ENCODE results near the gene NUDT16L1. TPM values are rescaled to one million over a fixed set of nuclear protein-coding genes. Genes with fewer than 3 reads are reported as not detected.

The NUDT16L1 gene
- total and polyA plus RNA-seq, 7 donors: 6.3 to 20.2 (median 7.7) TPM

- intact Hi-C loops (cut with DNase I): no loop called here
- WGBS, 3 donors: 89 to 94% (median 91%) methylated on average over 6 of the region's 6 CpGs
- H3K4me1 ChIP-seq: peaks cover 3% of the 10 kb centered on the region
- DNase-seq (no peak), ATAC-seq (no peak)
- H3K4me3 ChIP-seq: no peak overlapping the region
- peaks cover 2 to 79% of the 10 kb centered on the region in 2 donors for H3K36me3 ChIP-seq (ENCODE audit: insufficient read depth in 1 of 2, low read depth in 1 of 2)
- no peak overlapping the region for H3K27ac ChIP-seq
- H3K27me3 ChIP-seq (ENCODE audit: insufficient read depth in 3 of 3, low read length in 2 of 3): no peaks in the 10 kb centered on the region
- no peaks in the 10 kb centered on the region for H3K9me3 ChIP-seq
- TF ChIP-seq, protein P1, sequence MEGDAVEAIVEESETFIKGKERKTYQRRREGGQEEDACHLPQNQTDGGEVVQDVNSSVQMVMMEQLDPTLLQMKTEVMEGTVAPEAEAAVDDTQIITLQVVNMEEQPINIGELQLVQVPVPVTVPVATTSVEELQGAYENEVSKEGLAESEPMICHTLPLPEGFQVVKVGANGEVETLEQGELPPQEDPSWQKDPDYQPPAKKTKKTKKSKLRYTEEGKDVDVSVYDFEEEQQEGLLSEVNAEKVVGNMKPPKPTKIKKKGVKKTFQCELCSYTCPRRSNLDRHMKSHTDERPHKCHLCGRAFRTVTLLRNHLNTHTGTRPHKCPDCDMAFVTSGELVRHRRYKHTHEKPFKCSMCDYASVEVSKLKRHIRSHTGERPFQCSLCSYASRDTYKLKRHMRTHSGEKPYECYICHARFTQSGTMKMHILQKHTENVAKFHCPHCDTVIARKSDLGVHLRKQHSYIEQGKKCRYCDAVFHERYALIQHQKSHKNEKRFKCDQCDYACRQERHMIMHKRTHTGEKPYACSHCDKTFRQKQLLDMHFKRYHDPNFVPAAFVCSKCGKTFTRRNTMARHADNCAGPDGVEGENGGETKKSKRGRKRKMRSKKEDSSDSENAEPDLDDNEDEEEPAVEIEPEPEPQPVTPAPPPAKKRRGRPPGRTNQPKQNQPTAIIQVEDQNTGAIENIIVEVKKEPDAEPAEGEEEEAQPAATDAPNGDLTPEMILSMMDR (IDR thresholded peaks at IDR 0.05): no peak
These were observed 14.8 kb upstream of the NUDT16L1 start for GRCh38 chr16:4678596-4678995.

- Histone ChIP-seq H3K36me3 (ENCODE audit: insufficient read depth in 1 of 2, low read depth in 1 of 2) (peaks cover 2 to 80% of the 10 kb centered on the region in 2 donors), H3K4me1 (peaks cover 8% of the 10 kb centered on the region), H3K27ac (peak overlapping the region; percentile 58), H3K9me3 (no peaks in the 10 kb centered on the region), H3K27me3 (ENCODE audit: insufficient read depth in 3 of 3, low read length in 2 of 3) (no peaks in the 10 kb centered on the region), H3K4me3 (peak overlapping the region; percentile 46)
- intact Hi-C loops (cut with DNase I): no loop called here
- ATAC-seq: no peak
- DNase-seq: peak in 1 of 2 donors; percentile 64
- TF ChIP-seq, protein P1 (IDR thresholded peaks at IDR 0.05): no peak
- WGBS, 3 donors: 72 to 75% (median 74%) methylated on average over 17 to 20 of the region's 20 CpGs
These were observed 14.1 kb upstream of the NUDT16L1 start for GRCh38 chr16:4679156-4679849.

DNA sequence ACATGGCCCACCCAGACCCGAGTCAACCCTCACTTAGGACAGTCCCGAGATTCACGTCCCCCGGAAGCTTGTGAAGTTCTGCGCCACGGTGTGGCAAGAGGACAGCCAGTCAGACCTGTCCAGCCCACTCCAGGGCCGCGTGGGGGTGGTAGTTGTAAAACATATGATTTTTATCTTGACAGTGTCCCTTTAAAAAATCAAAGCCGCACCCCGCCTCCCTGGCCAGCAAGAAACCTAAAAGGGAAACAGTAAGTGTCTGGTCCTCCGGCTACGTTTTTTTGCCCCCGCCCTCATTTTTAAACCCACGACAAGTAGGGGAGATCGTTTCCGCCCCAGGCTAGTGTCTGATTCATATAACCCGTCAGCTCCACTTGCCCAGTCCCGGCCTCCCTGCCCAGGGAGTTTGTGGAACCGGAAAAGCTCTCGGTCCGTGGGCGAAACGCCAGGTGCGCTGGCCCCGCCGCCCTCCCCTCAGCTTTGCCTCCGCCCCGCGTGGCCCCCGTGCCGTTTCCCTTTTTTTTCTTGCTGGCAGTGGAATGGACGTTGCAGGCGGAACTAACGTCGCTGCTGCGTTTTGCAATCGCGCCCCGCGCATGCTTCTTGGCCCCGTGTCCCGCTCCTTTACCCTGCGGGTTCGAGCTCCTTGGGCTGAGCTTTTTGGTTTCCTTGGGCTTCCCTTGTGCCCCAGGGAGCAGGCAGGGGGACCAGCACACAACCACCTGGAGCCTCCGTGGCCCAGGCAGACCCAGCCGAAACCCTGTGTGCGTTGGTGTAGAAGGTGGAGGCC, 13.3 kb upstream of the NUDT16L1 start:
- Histone ChIP-seq H3K9me3 (no peaks in the 10 kb centered on the region), H3K36me3 (ENCODE audit: insufficient read depth in 1 of 2, low read depth in 1 of 2) (peaks cover 2 to 83% of the 10 kb centered on the region in 2 donors), H3K4me1 (peaks cover 16% of the 10 kb centered on the region), H3K27me3 (ENCODE audit: insufficient read depth in 3 of 3, low read length in 2 of 3) (no peaks in the 10 kb centered on the region), H3K4me3 (peak overlapping the region; percentile 46), H3K27ac (peak overlapping the region; percentile 58)
- DNase-seq (peak; percentile 76 to 85), ATAC-seq (peak in 1 of 4 donors; percentile 5)
- 72 to 78% (median 74%) methylated on average over 47 of the region's 47 CpGs for WGBS, 3 donors
- TF ChIP-seq, protein P1 (IDR thresholded peaks at IDR 0.05): no peak
- intact Hi-C loops (cut with DNase I): no loop called here

GRCh38 chr16:4680673-4681470, 12.5 kb upstream of the NUDT16L1 start:
- intact Hi-C loops (cut with DNase I): no loop called here
- Histone ChIP-seq H3K4me3 (peak overlapping the region; percentile 46), H3K27ac (peak overlapping the region; percentile 58)

More at GRCh38 chr16:4680673-4681470, 12.5 kb upstream of the NUDT16L1 start:
- Histone ChIP-seq H3K9me3 (no peaks in the 10 kb centered on the region), H3K4me1 (peaks cover 19% of the 10 kb centered on the region), H3K36me3 (ENCODE audit: insufficient read depth in 1 of 2, low read depth in 1 of 2) (peaks cover 2 to 79% of the 10 kb centered on the region in 2 donors), H3K27me3 (ENCODE audit: insufficient read depth in 3 of 3, low read length in 2 of 3) (no peaks in the 10 kb centered on the region)
- 68 to 75% (median 75%) methylated on average over 26 of the region's 26 CpGs for WGBS, 3 donors
- peak in 1 of 4 donors; percentile 8 for ATAC-seq
- TF ChIP-seq, protein P1 (IDR thresholded peaks at IDR 0.05): no peak
- peak in 1 of 2 donors; percentile 56 for DNase-seq
